K562 (cell line): Measurements from ENCODE around the gene RPTOR. TPM values are rescaled to one million over a fixed set of nuclear protein-coding genes. Genes with fewer than 3 reads are reported as not detected.

Experiments used
- ATAC-seq: fragments of 200-7000 bp; cut with Tn5 transposase; 3 replicates; pipeline ENCODE4 v1.9.1; 2020; ENCODE audit warnings: moderate library complexity
- BruUV-seq: library from RNA; stranded (reverse); fragments of 400-500 nt; replicated peaks from 2 replicates; lab custom pipeline; 2021; lab: Mats Ljungman, UMichigan
- CTCF ChIA-PET: fragments of 300-600 bp; formaldehyde crosslinking; extraction: SDS; loops from one replicate; lab custom pipeline; 2021; ENCODE audit warnings: low intra/inter-chr PET ratio; lab: Yijun Ruan, JAX
- POLR2A ChIA-PET: fragments of 300-600, 350-650 bp; sonication (Branson Sonifier 250); formaldehyde crosslinking; extraction: SDS; loops from one replicate; lab custom pipeline; 2021; ENCODE audit warnings: antibody characterized with exemption, inconsistent platforms; lab: Yijun Ruan, JAX
- DNase-seq, 4 experiments: peaks; one replicate each; pipeline versions ENCODE4 v3.0.0 to v3.0.0-alpha.2; 2011 to 2018; ENCODE audit warnings: low spot score in 3 of 4, mixed read lengths in 3 of 4; ENCODE audit errors: extremely low read depth in 1 of 4
- FAIRE-seq: peaks from 2 replicates; lab custom pipeline; 2011; peaks lifted over from hg19 to GRCh38; lab: Jason Lieb, UNC
- H2AFZ ChIP-seq: 2 replicates; pipeline ENCODE4 v1.6.0; 2011; ENCODE audit warnings: low read depth, low read length, control low read depth, inconsistent platforms
- H3K27ac ChIP-seq: fragments of 200-600 bp; 3 replicates; pipeline ENCODE4 v1.8.0; 2011; ENCODE audit warnings: low read depth, mild to moderate bottlenecking, control low read depth, inconsistent platforms, low read length, moderate library complexity, mixed read lengths; ENCODE audit errors: extremely low read depth
- H3K27me3 ChIP-seq, 2 experiments: fragments of 300-600 bp in 1 of 2; 2 replicates in 1 of 2; 3 replicates in 1 of 2; pipeline versions ENCODE4 v1.6.0 to v1.8.0; 2011; ENCODE audit warnings: inconsistent platforms in 2 of 2, low read length in 2 of 2, mild to moderate bottlenecking in 1 of 2, mixed read lengths in 1 of 2, moderate library complexity in 1 of 2; ENCODE audit not compliant: control insufficient read depth in 2 of 2, insufficient read depth in 2 of 2
- H3K36me3 ChIP-seq: fragments of 300-600 bp; 3 replicates; pipeline ENCODE4 v1.8.0; 2011; ENCODE audit warnings: mild to moderate bottlenecking, low read length, inconsistent platforms; ENCODE audit not compliant: control insufficient read depth, insufficient read depth
- H3K4me1 ChIP-seq, 2 experiments: fragments of 200-600 bp in 1 of 2; replicated peaks in 1 of 2; 2 replicates in 1 of 2; 3 replicates in 1 of 2; pipeline versions ENCODE4 v1.5.1 to v1.8.0; 2011; ENCODE audit warnings: inconsistent platforms in 2 of 2, low read length in 2 of 2, mild to moderate bottlenecking in 1 of 2, mixed read lengths in 1 of 2, moderate library complexity in 1 of 2; ENCODE audit not compliant: control insufficient read depth in 2 of 2, insufficient read depth in 2 of 2
- H3K4me2 ChIP-seq: 2 replicates; pipeline ENCODE4 v1.6.1; 2011; ENCODE audit warnings: low read length, control low read depth, inconsistent platforms, mixed read lengths; ENCODE audit not compliant: insufficient read depth
- H3K4me3 ChIP-seq: fragments of 200-600 bp; sonication (generic), shearing (Covaris generic); 2 replicates; pipeline ENCODE4 v1.5.1; 2016; ENCODE audit warnings: control low read depth, inconsistent platforms
- H3K79me2 ChIP-seq: fragments of 200-600 bp; 3 replicates; pipeline ENCODE4 v1.8.0; 2011; ENCODE audit warnings: low read length, inconsistent platforms; ENCODE audit not compliant: control insufficient read depth, insufficient read depth
- H3K9ac ChIP-seq, 2 experiments: 2 replicates each; pipeline versions ENCODE4 v1.6.0 to v1.6.1; 2011; ENCODE audit warnings: low read depth in 2 of 2, low read length in 2 of 2, control low read depth in 1 of 2, inconsistent platforms in 1 of 2, mild to moderate bottlenecking in 1 of 2, mixed read lengths in 1 of 2; ENCODE audit not compliant: insufficient read depth in 1 of 2
- H3K9me1 ChIP-seq: one replicate; pipeline ENCODE4 v1.6.0; 2011; ENCODE audit warnings: inconsistent platforms, mild to moderate bottlenecking, low read length, moderate library complexity; ENCODE audit not compliant: control insufficient read depth, insufficient read depth
- H3K9me3 ChIP-seq: replicated peaks from 2 replicates; pipeline ENCODE4 v1.5.1; 2011; ENCODE audit warnings: low read depth, low read length, inconsistent platforms; ENCODE audit not compliant: control insufficient read depth, insufficient read depth
- H4K20me1 ChIP-seq: replicated peaks from 2 replicates; pipeline ENCODE4 v1.6.1; 2011; ENCODE audit warnings: low read length, inconsistent platforms, mixed read lengths; ENCODE audit not compliant: control insufficient read depth, insufficient read depth
- ATF3 ChIP-seq, 2 experiments: fragments of 450-650 bp in 1 of 2; sonication (generic) in 1 of 2; formaldehyde crosslinking in 1 of 2; IDR thresholded peaks in 1 of 2; conservative IDR thresholded peaks in 1 of 2; 2 replicates each; pipeline versions ENCODE4 v1.6.1 to v1.8.1; 2016 to 2023; ENCODE audit warnings: mild to moderate bottlenecking in 2 of 2, moderate library complexity in 2 of 2, inconsistent platforms in 1 of 2, missing genetic modification reagents in 1 of 2
- EZH2 ChIP-seq: IDR thresholded peaks from 2 replicates; pipeline ENCODE4 v1.6.1; 2012; ENCODE audit warnings: low read depth, mild to moderate bottlenecking, inconsistent platforms, low read length, borderline replicate concordance
- GTF2F1 ChIP-seq: IDR thresholded peaks from 2 replicates; pipeline ENCODE4 v1.6.1; 2011; ENCODE audit warnings: low read depth, low read length, improper control_type of control experiment
- MEF2A ChIP-seq: IDR thresholded peaks from 2 replicates; pipeline ENCODE4 v1.6.1; 2011; ENCODE audit warnings: low read depth, mild to moderate bottlenecking, low read length, moderate library complexity; ENCODE audit not compliant: control insufficient read depth
- MEF2D ChIP-seq: conservative IDR thresholded peaks from 2 replicates; pipeline ENCODE4 v1.6.1; 2016; ENCODE audit warnings: low read depth, missing genetic modification characterization, missing compliant biosample characterization
- NEUROD1 ChIP-seq: fragments of 150-350 bp; IDR thresholded peaks from 2 replicates; pipeline ENCODE4 v1.6.1; 2014; ENCODE audit warnings: borderline replicate concordance, low read length, low read depth; ENCODE audit not compliant: partially characterized antibody
- NFIX ChIP-seq: fragments of 250-450 bp; sonication (Bioruptor Pico); IDR thresholded peaks from 2 replicates; pipeline ENCODE4 v1.4.0; 2020; ENCODE audit warnings: low read depth, mild to moderate bottlenecking, moderate library complexity
- POLR2G ChIP-seq: fragments of 200-400 bp; formaldehyde crosslinking; IDR thresholded peaks from 2 replicates; pipeline ENCODE4 v1.6.1; 2017; ENCODE audit warnings: low read depth, mild to moderate bottlenecking, antibody characterized with exemption, low read length, moderate library complexity
- REST ChIP-seq, 2 experiments: fragments of 450-650 bp; formaldehyde crosslinking in 1 of 2; IDR thresholded peaks; 2 replicates each; pipeline versions ENCODE4 v1.4.0 to v1.6.1; 2014 to 2020; ENCODE audit warnings: mild to moderate bottlenecking in 2 of 2, borderline replicate concordance in 1 of 2, low read depth in 1 of 2
- SOX6 ChIP-seq: fragments of 450-650 bp; IDR thresholded peaks from 2 replicates; pipeline ENCODE4 v1.6.1; 2014; ENCODE audit warnings: mild to moderate bottlenecking
- TAF15 ChIP-seq: fragments of 200-400 bp; formaldehyde crosslinking; IDR thresholded peaks from 2 replicates; pipeline ENCODE4 v1.6.1; 2017; ENCODE audit warnings: mild to moderate bottlenecking, low read depth, low read length, moderate library complexity
- ZNF41 ChIP-seq: fragments of 250-450 bp; sonication (Bioruptor Pico); conservative IDR thresholded peaks from 2 replicates; pipeline ENCODE4 v1.4.0; 2020; ENCODE audit warnings: mild to moderate bottlenecking
- whole genome bisulfite sequencing: fragments of 100-300 bp; shearing (Covaris generic); methylation state at CpG from one replicate; pipeline ENCODE4 v1.1.6; 2016; ENCODE audit warnings: low coverage, mixed read lengths; ENCODE audit not compliant: insufficient coverage; ENCODE audit errors: missing lambda C conversion rate; 5-methylcytosine and 5-hydroxymethylcytosine counted together
- in situ Hi-C: fragments of 300-500 bp; cut with MboI; formaldehyde crosslinking; loops from 4 replicates; pipeline ENCODE4 v1.15.0; 2018; ENCODE audit warnings: inconsistent platforms, mixed read lengths
- intact Hi-C: fragments of 100-400 bp; cut with micrococcal nuclease; formaldehyde crosslinking; loops from 2 replicates; pipeline ENCODE4 v1.14.2; 2022
- polyA plus RNA-seq, 8 experiments: library from polyadenylated mRNA; depleted of rRNA in 4 of 8; stranded (reverse) in 5 of 8; unstranded in 3 of 8; fragments of >200 nt; fragmentation: Nextera tagmentation in 2 of 8; fragmentation: Illumina TruSeq in 1 of 8; extraction: Ambion mirVana in 2 of 8; extraction: Trizol in 1 of 8; gene quantifications; 2 replicates each; pipeline versions ENCODE4 v1.2.1 to v1.2.3, GENCODE V29; 2011 to 2014; ENCODE audit warnings: inconsistent platforms in 1 of 8, missing spikeins in 1 of 8
- total RNA-seq, 7 experiments: library from RNA; depleted of rRNA in 6 of 7; stranded (reverse); fragments of >200 nt in 6 of 7; fragmentation: Illumina TruSeq in 2 of 7; extraction: Trizol in 2 of 7; gene quantifications; 2 replicates each; pipeline versions ENCODE4 v1.2.1 to v1.2.3, GENCODE V29; 2011 to 2021; ENCODE audit warnings: low replicate concordance in 1 of 7

RPTOR gene
- total and polyA plus RNA-seq, 9 of the 15 experiments (the other 6 are each of a cell fraction or from before 2014, with no cell fraction given), result 0.24 to 54.1 (median 10.2) TPM

- CTCF ChIA-PET, result no interaction called here
- no peaks in the 10 kb centered on the region for H3K27me3 ChIP-seq
- POLR2A ChIA-PET, result interaction anchor here (0.6 to 2.9 kb wide), 3 partner anchors 19 to 1695 kb away, joined by 3 to 13 read pairs (median 3); no protein-coding TSS in a partner anchor
- H3K79me2 ChIP-seq, result no peaks in the 10 kb centered on the region
- H3K4me1 ChIP-seq, result peaks cover 19 to 66% of the 10 kb centered on the region in 2 experiments
- no TSS peak for BruUV-seq
- H3K9me1 ChIP-seq, result no peaks in the 10 kb centered on the region
- intact Hi-C loops (no loop called here), in situ Hi-C loops (loop anchor here (5.0 kb wide), 1 partner anchor 227 kb away; no protein-coding TSS in a partner anchor)
- ATAC-seq (no peak), FAIRE-seq (no peak), DNase-seq (peak in 1 of 4 experiments; percentile 8)
- peaks cover 40% of the 10 kb centered on the region; the same call in 1 of the 3 replicates for H3K36me3 ChIP-seq
- peak overlapping the region in 1 of 2 experiments; percentile 56; a peak in 1 of 4 replicates for H3K9ac ChIP-seq
- no peaks in the 10 kb centered on the region for H3K9me3 ChIP-seq
- no peaks in the 10 kb centered on the region for H4K20me1 ChIP-seq
- H2AFZ ChIP-seq, result no peak overlapping the region
- H3K4me2 ChIP-seq, result no peak overlapping the region
- no peak overlapping the region for H3K4me3 ChIP-seq
- no peak overlapping the region for H3K27ac ChIP-seq
- 80% methylated on average over 12 of the region's 18 CpGs for WGBS
- TF ChIP-seq NFIX (CRISPR knock-in tag), result no peak
- peak; percentile 63 for TF ChIP-seq POLR2G
- TF ChIP-seq TAF15, result no peak
- no peak for TF ChIP-seq ATF3 (IDR thresholded peaks at IDR 0.05)
- TF ChIP-seq ATF3 (CRISPR knock-in tag; conservative IDR thresholded peaks at IDR 0.05), result no peak
- no peak for TF ChIP-seq MEF2A
- no peak for TF ChIP-seq ZNF41 (CRISPR knock-in tag)
- no peak for TF ChIP-seq GTF2F1
- TF ChIP-seq REST (IDR thresholded peaks at IDR 0.05; ENCODE audit: borderline replicate concordance), result no peak
- no peak for TF ChIP-seq REST (CRISPR knock-in tag; IDR thresholded peaks at IDR 0.05; ENCODE audit: low read depth)
- no peak for TF ChIP-seq EZH2
- TF ChIP-seq MEF2D (tag), result no peak
- TF ChIP-seq SOX6, result no peak
- no peak for TF ChIP-seq NEUROD1
Observed at GRCh38 chr17:81000631-81001357, 456.2 kb downstream of the RPTOR start.
